Smooth muscle cell (in vitro differentiated cells): ENCODE results near the gene CLCA2. TPM values are rescaled to one million over a fixed set of nuclear protein-coding genes. Genes with fewer than 3 reads are reported as not detected.

Experiments
- DNase-seq: peaks from one replicate; lab custom pipeline; 2025; ENCODE audit not compliant: unreplicated experiment; lab: John Stamatoyannopoulos, UW
- H2AFZ ChIP-seq: fragments of 200-600 bp; sonication (generic); 2 replicates; pipeline ENCODE4 v1.6.0; 2016; ENCODE audit warnings: antibody characterized with exemption, low read depth, mild to moderate bottlenecking
- H3F3A ChIP-seq: fragments of 200-600 bp; sonication (generic); 2 replicates; pipeline ENCODE4 v1.6.0; 2017; ENCODE audit warnings: antibody characterized with exemption, low read depth
- H3K27ac ChIP-seq: fragments of 200-600 bp; sonication (generic); 2 replicates; pipeline ENCODE4 v1.5.1; 2016; ENCODE audit warnings: low read depth, mild to moderate bottlenecking
- H3K27me3 ChIP-seq: fragments of 200-600 bp; sonication (generic); 2 replicates; pipeline ENCODE4 v1.6.1; 2016; ENCODE audit warnings: low read depth, mild to moderate bottlenecking
- H3K36me3 ChIP-seq: fragments of 200-600 bp; sonication (generic); 2 replicates; pipeline ENCODE4 v1.5.1; 2016; ENCODE audit warnings: low read depth
- H3K4me1 ChIP-seq: fragments of 200-600 bp; sonication (generic); 2 replicates; pipeline ENCODE4 v1.5.1; 2016; ENCODE audit warnings: low read depth
- H3K4me2 ChIP-seq: fragments of 200-600 bp; sonication (generic); 2 replicates; pipeline ENCODE4 v1.6.0; 2016; ENCODE audit warnings: mild to moderate bottlenecking
- H3K4me3 ChIP-seq: fragments of 200-600 bp; sonication (generic); 2 replicates; pipeline ENCODE4 v1.5.1; 2016; ENCODE audit warnings: mild to moderate bottlenecking
- H3K79me2 ChIP-seq: fragments of 200-600 bp; sonication (generic); 2 replicates; pipeline ENCODE4 v1.6.0; 2016; ENCODE audit warnings: low read depth, mild to moderate bottlenecking
- H3K9ac ChIP-seq: fragments of 200-600 bp; sonication (generic); 2 replicates; pipeline ENCODE4 v1.6.0; 2016; ENCODE audit warnings: low read depth
- H3K9me3 ChIP-seq: fragments of 200-600 bp; sonication (generic); replicated peaks from 2 replicates; pipeline ENCODE4 v1.5.1; 2016; ENCODE audit warnings: low read depth
- H4K20me1 ChIP-seq: fragments of 200-600 bp; sonication (generic); 2 replicates; pipeline ENCODE4 v1.6.0; 2016; ENCODE audit warnings: low read depth
- CTCF ChIP-seq: fragments of 200-600 bp; sonication (generic); IDR thresholded peaks from 2 replicates; pipeline ENCODE4 v1.5.1; 2017; ENCODE audit warnings: borderline replicate concordance, mild to moderate bottlenecking, antibody characterized with exemption; ENCODE audit not compliant: insufficient read depth, poor library complexity, severe bottlenecking
- WGBS: methylation state at CpG from one replicate; pipeline ENCODE4 v1.1.7; 2016; ENCODE audit warnings: low lambda C conversion rate; 5-methylcytosine and 5-hydroxymethylcytosine counted together
- polyA plus RNA-seq: library from polyadenylated mRNA; unstranded; fragments of >200 nt; fragmentation: Nextera tagmentation; extraction: Ambion mirVana; gene quantifications from 2 replicates; pipeline ENCODE4 v1.2.1, GENCODE V29; 2016
- total RNA-seq: library from RNA; depleted of rRNA; stranded (reverse); fragments of >200 nt; gene quantifications from 2 replicates; pipeline ENCODE4 v1.2.3, GENCODE V29; 2014

Gene CLCA2
- 21.7 and 24.2 TPM in 2 replicates for total RNA-seq
- polyA plus RNA-seq, result 1.00 and 5.6 TPM in 2 replicates

DNA sequence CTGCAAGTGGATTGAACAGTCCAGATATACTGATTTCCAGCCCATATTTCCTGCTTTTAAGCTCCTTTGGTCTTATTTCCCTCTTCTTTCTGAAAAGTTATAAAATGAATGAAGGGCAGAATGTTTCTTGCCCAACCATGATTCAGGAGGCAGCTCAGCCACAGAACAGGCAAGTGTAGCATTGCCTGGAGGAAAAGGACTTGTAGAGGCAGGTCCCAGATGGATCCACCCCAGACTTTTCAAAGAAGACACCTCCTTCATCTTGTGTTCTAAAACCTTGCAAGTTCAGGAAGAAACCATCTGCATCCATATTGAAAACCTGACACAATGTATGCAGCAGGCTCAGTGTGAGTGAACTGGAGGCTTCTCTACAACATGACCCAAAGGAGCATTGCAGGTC lies at the start of gene CLCA2:
TSS of gene CLCA2 (plus strand) at position 299 of the 400 bp plus-strand sequence. CDS start at position 376, 77 bp downstream.
- H3K27ac ChIP-seq, result peak within 1 kb of the TSS; percentile 22
- no peak within 1 kb of the TSS for H3K9ac ChIP-seq
- H3K79me2 ChIP-seq, result no peaks in the 10 kb centered on the region
- no peak within 1 kb of the TSS for H3K4me3 ChIP-seq
- H3K36me3 ChIP-seq, result no peaks in the 10 kb centered on the region
- H3F3A ChIP-seq, result peaks cover 7% of the 10 kb centered on the region
- no peak for TF ChIP-seq CTCF
- no peaks in the 10 kb centered on the region for H4K20me1 ChIP-seq
- H3K4me2 ChIP-seq, result no peak within 1 kb of the TSS
- no peaks in the 10 kb centered on the region for H3K4me1 ChIP-seq
- no peaks in the 10 kb centered on the region for H3K27me3 ChIP-seq
- H3K9me3 ChIP-seq, result no peaks in the 10 kb centered on the region
- no peak for DNase-seq
- H2AFZ ChIP-seq, result no peak within 1 kb of the TSS

DNA sequence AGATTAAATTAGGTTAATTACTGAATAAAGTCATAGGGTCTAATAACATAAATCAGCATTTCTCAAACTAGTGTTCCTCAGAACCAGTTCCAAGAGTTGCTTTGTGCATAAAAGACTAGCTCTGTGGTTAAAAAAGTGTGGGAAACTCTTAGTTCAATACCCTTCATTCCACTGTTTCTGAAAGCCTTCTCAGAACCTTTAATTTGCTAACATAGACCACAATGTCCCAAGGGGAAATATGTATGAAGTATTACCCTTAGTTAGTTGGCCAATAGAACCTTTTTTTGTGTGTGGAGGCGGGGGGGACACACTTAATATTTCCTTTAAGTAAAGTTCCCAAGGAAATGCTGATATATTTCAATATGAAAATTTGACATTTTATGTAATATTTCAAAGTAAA lies 48.3 kb upstream of the CLCA2 start:
- no peaks in the 10 kb centered on the region for H3F3A ChIP-seq
- H3K4me2 ChIP-seq, result no peak overlapping the region
- no peak for DNase-seq
- no peaks in the 10 kb centered on the region for H3K79me2 ChIP-seq
- no peaks in the 10 kb centered on the region for H3K27me3 ChIP-seq
- H3K9me3 ChIP-seq, result no peaks in the 10 kb centered on the region
- H3K9ac ChIP-seq, result no peak overlapping the region
- H4K20me1 ChIP-seq, result no peaks in the 10 kb centered on the region
- no peaks in the 10 kb centered on the region for H3K4me1 ChIP-seq
- no peak overlapping the region for H2AFZ ChIP-seq
- no peak overlapping the region for H3K4me3 ChIP-seq
- WGBS, result 95% methylated on average over 1 of the region's 1 CpG
- H3K27ac ChIP-seq, result no peak overlapping the region
- TF ChIP-seq CTCF, result no peak
- H3K36me3 ChIP-seq, result peaks cover 6% of the 10 kb centered on the region

GRCh38 chr1:86377341-86377740 lies 46.6 kb upstream of the CLCA2 start:
- TF ChIP-seq CTCF, result no peak
- Histone ChIP-seq H3K27me3 (no peaks in the 10 kb centered on the region), H2AFZ (no peak overlapping the region), H4K20me1 (no peaks in the 10 kb centered on the region), H3F3A (no peaks in the 10 kb centered on the region), H3K36me3 (peaks cover 6% of the 10 kb centered on the region), H3K79me2 (no peaks in the 10 kb centered on the region), H3K4me1 (no peaks in the 10 kb centered on the region), H3K27ac (no peak overlapping the region), H3K4me2 (no peak overlapping the region), H3K9ac (no peak overlapping the region), H3K4me3 (no peak overlapping the region), H3K9me3 (no peaks in the 10 kb centered on the region)
- WGBS, result 100% methylated on average over 1 of the region's 1 CpG
- DNase-seq, result no peak

- no peak for TF ChIP-seq CTCF
- WGBS, result 100% methylated on average over 1 of the region's 1 CpG
- Histone ChIP-seq H3K27me3 (no peaks in the 10 kb centered on the region), H3K27ac (no peak overlapping the region), H3K9ac (no peak overlapping the region), H3K4me2 (no peak overlapping the region), H3F3A (no peaks in the 10 kb centered on the region), H4K20me1 (no peaks in the 10 kb centered on the region), H3K4me1 (no peaks in the 10 kb centered on the region), H2AFZ (no peak overlapping the region), H3K9me3 (no peaks in the 10 kb centered on the region), H3K36me3 (peaks cover 6% of the 10 kb centered on the region), H3K4me3 (no peak overlapping the region), H3K79me2 (no peaks in the 10 kb centered on the region)
- no peak for DNase-seq
These were observed 45.2 kb upstream of the CLCA2 start for GRCh38 chr1:86378813-86379212.
